H1 (cell line): ENCODE measurements around the gene FHAD1. TPM values are rescaled to one million over a fixed set of nuclear protein-coding genes. Genes with fewer than 3 reads are reported as not detected.
A peak's percentile ranks its signal among the peaks of the same experiment; 100 is the strongest.

Experiments used
- CTCF ChIA-PET: fragments of 300-600 bp; sonication (Branson Sonifier 250); formaldehyde crosslinking; loops from one replicate; lab custom pipeline; 2021; ENCODE audit not compliant: partially characterized antibody; lab: Charles Lee
- POLR2A ChIA-PET: fragments of 300-600 bp; sonication (Branson Sonifier 250); formaldehyde crosslinking; loops from one replicate; lab custom pipeline; 2021; ENCODE audit warnings: inconsistent platforms; ENCODE audit not compliant: partially characterized antibody; lab: Charles Lee
- DNase-seq, 2 experiments: peaks; one replicate each; pipeline versions ENCODE4 v3.0.0 to v3.0.0-alpha.2; 2010 to 2022; ENCODE audit warnings: low spot score in 2 of 2, low read depth in 1 of 2, mixed read lengths in 1 of 2
- FAIRE-seq: peaks from 2 replicates; lab custom pipeline; 2011; peaks lifted over from hg19 to GRCh38; lab: Jason Lieb, UNC
- H2AFZ ChIP-seq: 2 replicates; pipeline ENCODE4 v1.8.1; 2012; ENCODE audit warnings: low read length, inconsistent platforms
- H2AK5ac ChIP-seq: 2 replicates; pipeline ENCODE4 v1.6.1; 2013; ENCODE audit warnings: low read depth, low read length
- H2BK120ac ChIP-seq: replicated peaks from 2 replicates; pipeline ENCODE3; 2013; ENCODE audit warnings: low read depth, low read length, inconsistent platforms
- H2BK12ac ChIP-seq: 2 replicates; pipeline ENCODE4 v1.6.1; 2013; ENCODE audit warnings: low read depth, low read length
- H2BK15ac ChIP-seq: 2 replicates; pipeline ENCODE4 v1.6.1; 2013; ENCODE audit warnings: low read length
- H2BK20ac ChIP-seq: 2 replicates; pipeline ENCODE4 v1.6.1; 2013; ENCODE audit warnings: low read length
- H2BK5ac ChIP-seq: 2 replicates; pipeline ENCODE4 v1.6.1; 2013; ENCODE audit warnings: low read depth, low read length
- H3K14ac ChIP-seq: 2 replicates; pipeline ENCODE4 v1.6.1; 2013; ENCODE audit warnings: inconsistent platforms; ENCODE audit not compliant: insufficient read length
- H3K18ac ChIP-seq: 2 replicates; pipeline ENCODE4 v1.6.1; 2013; ENCODE audit warnings: low read length; ENCODE audit errors: extremely low read depth
- H3K23ac ChIP-seq: 2 replicates; pipeline ENCODE4 v1.6.1; 2013; ENCODE audit warnings: inconsistent platforms; ENCODE audit not compliant: insufficient read length
- H3K23me2 ChIP-seq: 2 replicates; pipeline ENCODE4 v1.6.1; 2013; ENCODE audit warnings: low read depth, low read length
- H3K27ac ChIP-seq: 2 replicates; pipeline ENCODE4 v1.6.1; 2011; ENCODE audit warnings: low read depth, low read length, inconsistent platforms
- H3K27me3 ChIP-seq, 4 experiments: replicated peaks in 1 of 4; 1 replicate in 1 of 4; 2 replicates in 3 of 4; pipeline versions ENCODE4 v1.6.1 to v1.8.1; 2011 to 2013; ENCODE audit warnings: low read length in 3 of 4, mild to moderate bottlenecking in 3 of 4, inconsistent platforms in 2 of 4, mixed read lengths in 2 of 4, moderate library complexity in 1 of 4; ENCODE audit not compliant: control insufficient read depth in 3 of 4, insufficient read depth in 3 of 4; ENCODE audit errors: extremely low read depth in 1 of 4
- H3K36me3 ChIP-seq, 4 experiments: 2 replicates each; pipeline versions ENCODE4 v1.6.1 to v1.8.1; 2011 to 2013; ENCODE audit warnings: mild to moderate bottlenecking in 4 of 4, low read length in 3 of 4, moderate library complexity in 2 of 4, control low read depth in 1 of 4, inconsistent platforms in 1 of 4; ENCODE audit not compliant: insufficient read depth in 4 of 4, control insufficient read depth in 2 of 4
- H3K4ac ChIP-seq: replicated peaks from 2 replicates; pipeline ENCODE3; 2013; ENCODE audit warnings: low read length, low read depth, mixed read lengths, inconsistent platforms; ENCODE audit not compliant: insufficient read length
- H3K4me1 ChIP-seq, 4 experiments: replicated peaks in 1 of 4; 1 replicate in 1 of 4; 2 replicates in 3 of 4; pipeline versions ENCODE4 v1.6.1 to v1.8.1; 2011 to 2013; ENCODE audit warnings: low read length in 3 of 4, inconsistent platforms in 2 of 4, mixed read lengths in 1 of 4; ENCODE audit not compliant: insufficient read depth in 4 of 4, control insufficient read depth in 3 of 4
- H3K4me2 ChIP-seq, 2 experiments: 2 replicates each; pipeline versions ENCODE4 v1.6.1 to v1.8.1; 2011 to 2013; ENCODE audit warnings: low read depth in 2 of 2, low read length in 2 of 2, control low read depth in 1 of 2, inconsistent platforms in 1 of 2, mild to moderate bottlenecking in 1 of 2; ENCODE audit not compliant: insufficient read depth in 1 of 2
- H3K4me3 ChIP-seq, 4 experiments: fragments of 200-600, 300-600 bp in 1 of 4; sonication (generic), shearing (Covaris generic), sonication (Bioruptor Twin) in 1 of 4; 2 replicates each; pipeline versions ENCODE4 v1.5.1 to v1.8.1; 2011 to 2016; ENCODE audit warnings: low read length in 4 of 4, low read depth in 3 of 4, control low read depth in 2 of 4, inconsistent platforms in 2 of 4, mild to moderate bottlenecking in 2 of 4, mixed read lengths in 1 of 4, moderate library complexity in 1 of 4; ENCODE audit not compliant: insufficient read depth in 2 of 4; ENCODE audit errors: extremely low read depth in 1 of 4
- H3K56ac ChIP-seq: replicated peaks from 2 replicates; pipeline ENCODE3; 2013; ENCODE audit warnings: low read depth, mild to moderate bottlenecking, mixed read lengths, low read length, inconsistent platforms; ENCODE audit not compliant: insufficient read length
- H3K79me1 ChIP-seq: 2 replicates; pipeline ENCODE4 v1.6.1; 2013; ENCODE audit warnings: low read depth, low read length, control low read depth
- H3K79me2 ChIP-seq, 2 experiments: 2 replicates each; pipeline versions ENCODE4 v1.6.1 to v1.8.1; 2012 to 2013; ENCODE audit warnings: low read length in 2 of 2, mild to moderate bottlenecking in 2 of 2, inconsistent platforms in 1 of 2; ENCODE audit not compliant: insufficient read depth in 2 of 2, control insufficient read depth in 1 of 2
- H3K9ac ChIP-seq, 4 experiments: replicated peaks in 1 of 4; 1 replicate in 1 of 4; 2 replicates in 3 of 4; pipeline versions ENCODE4 v1.6.1 to v1.8.1; 2011 to 2013; ENCODE audit warnings: low read depth in 3 of 4, low read length in 3 of 4, control low read depth in 2 of 4, mild to moderate bottlenecking in 2 of 4, moderate library complexity in 2 of 4, inconsistent platforms in 1 of 4; ENCODE audit errors: extremely low read depth in 1 of 4
- H3K9me3 ChIP-seq, 2 experiments: 2 replicates each; pipeline versions ENCODE4 v1.6.1 to v1.8.1; 2012 to 2013; ENCODE audit warnings: mild to moderate bottlenecking in 2 of 2, moderate library complexity in 2 of 2, control low read depth in 1 of 2, inconsistent platforms in 1 of 2, low read depth in 1 of 2, low read length in 1 of 2, mixed read lengths in 1 of 2; ENCODE audit not compliant: insufficient read depth in 2 of 2
- H4K20me1 ChIP-seq, 2 experiments: replicated peaks in 1 of 2; 2 replicates each; pipeline versions ENCODE3 to v1.8.1; 2011 to 2013; ENCODE audit warnings: inconsistent platforms in 2 of 2, low read length in 2 of 2, mild to moderate bottlenecking in 1 of 2; ENCODE audit not compliant: insufficient read depth in 2 of 2, control insufficient read depth in 1 of 2
- H4K5ac ChIP-seq: 2 replicates; pipeline ENCODE4 v1.6.1; 2013; ENCODE audit warnings: low read length, low read depth, mixed read lengths, inconsistent platforms; ENCODE audit not compliant: insufficient read length
- H4K8ac ChIP-seq: 2 replicates; pipeline ENCODE4 v1.8.0; 2013; ENCODE audit warnings: mild to moderate bottlenecking, moderate library complexity, low read length, inconsistent platforms; ENCODE audit not compliant: insufficient read depth; ENCODE audit errors: extremely low read depth
- H4K91ac ChIP-seq: replicated peaks from 2 replicates; pipeline ENCODE3; 2013; ENCODE audit warnings: low read length, mixed read lengths, inconsistent platforms; ENCODE audit not compliant: insufficient read length
- BCL11A ChIP-seq, 2 experiments: IDR thresholded peaks; one replicate each; pipeline ENCODE4 v1.6.1; 2011; ENCODE audit warnings: low read depth in 2 of 2, low read length in 2 of 2, mild to moderate bottlenecking in 2 of 2
- KDM1A ChIP-seq: fragments of 200-600, 300-600 bp; sonication (generic); IDR thresholded peaks from 2 replicates; pipeline ENCODE4 v1.7.1; 2016; ENCODE audit warnings: mild to moderate bottlenecking, low read length, borderline replicate concordance
- KDM5A ChIP-seq: fragments of 200-600 bp; IDR thresholded peaks from 2 replicates; pipeline ENCODE4 v1.7.1; 2012; ENCODE audit warnings: mild to moderate bottlenecking, low read length, inconsistent platforms, mixed read lengths
- POU5F1 ChIP-seq: IDR thresholded peaks from 2 replicates; pipeline ENCODE4 v1.6.1; 2011; ENCODE audit warnings: low read depth, mild to moderate bottlenecking, low read length, moderate library complexity
- SAP30 ChIP-seq: fragments of 300-600 bp; sonication (generic); IDR thresholded peaks from 2 replicates; pipeline ENCODE4 v1.7.1; 2012; ENCODE audit warnings: low read length, moderate library complexity, mild to moderate bottlenecking, inconsistent platforms; ENCODE audit not compliant: insufficient read depth, insufficient replicate concordance
- SIN3A ChIP-seq, 2 experiments: IDR thresholded peaks in 1 of 2; conservative IDR thresholded peaks in 1 of 2; 2 replicates each; pipeline ENCODE4 v1.6.1; 2011 to 2012; ENCODE audit warnings: low read length in 2 of 2, improper control_type of control experiment in 1 of 2, low read depth in 1 of 2, mild to moderate bottlenecking in 1 of 2
- SIRT6 ChIP-seq: IDR thresholded peaks from one replicate; pipeline ENCODE4 v1.7.1; 2012; ENCODE audit warnings: low read length, inconsistent platforms
- SIX5 ChIP-seq: IDR thresholded peaks from 2 replicates; pipeline ENCODE4 v1.6.1; 2011; ENCODE audit warnings: mild to moderate bottlenecking, low read depth, low read length
- WGBS, 2 experiments: shearing (Covaris generic) in 1 of 2; methylation state at CpG; one replicate each; pipeline versions ENCODE4 v1.1.6 to v1.1.7; 2013 to 2015; ENCODE audit warnings: low lambda C conversion rate in 2 of 2, mixed read lengths in 2 of 2, inconsistent platforms in 1 of 2, low coverage in 1 of 2, missing lambda C conversion rate in 1 of 2; ENCODE audit not compliant: insufficient replicate concordance in 2 of 2, insufficient coverage in 1 of 2, insufficient read length in 1 of 2; ENCODE audit errors: extremely low coverage in 1 of 2, missing lambda C conversion rate in 1 of 2; 5-methylcytosine and 5-hydroxymethylcytosine counted together
- polyA plus RNA-seq, 7 experiments: library from polyadenylated mRNA; depleted of rRNA in 3 of 7; stranded (reverse) in 5 of 7; unstranded in 2 of 7; fragments of >200 nt in 5 of 7; fragments of 200-250 nt in 2 of 7; gene quantifications; 1 replicate in 5 of 7; 2 replicates in 1 of 7; 4 replicates in 1 of 7; pipeline versions ENCODE4 v1.2.1 to v1.2.3, GENCODE V29; 2011 to 2013; ENCODE audit warnings: missing spikeins in 2 of 7, mixed read lengths in 2 of 7
- total RNA-seq: library from RNA; stranded (reverse); fragmentation: NEBNext Ultra II Directional; extraction: Animal tissue kit (Norgen Biotek cat#: 25700); gene quantifications from 2 replicates; pipeline ENCODE4 v1.2.1, GENCODE V29; 2021
- TF ChIP-seq, protein P1 (sequence below): IDR thresholded peaks from 2 replicates; pipeline ENCODE4 v1.6.1; 2012; ENCODE audit warnings: inconsistent platforms

FHAD1 gene
- total and polyA plus RNA-seq, 2 of the 8 experiments (the other 6 are each of a cell fraction or from before 2014, with no cell fraction given): 0.39 to 0.69 TPM

DNA sequence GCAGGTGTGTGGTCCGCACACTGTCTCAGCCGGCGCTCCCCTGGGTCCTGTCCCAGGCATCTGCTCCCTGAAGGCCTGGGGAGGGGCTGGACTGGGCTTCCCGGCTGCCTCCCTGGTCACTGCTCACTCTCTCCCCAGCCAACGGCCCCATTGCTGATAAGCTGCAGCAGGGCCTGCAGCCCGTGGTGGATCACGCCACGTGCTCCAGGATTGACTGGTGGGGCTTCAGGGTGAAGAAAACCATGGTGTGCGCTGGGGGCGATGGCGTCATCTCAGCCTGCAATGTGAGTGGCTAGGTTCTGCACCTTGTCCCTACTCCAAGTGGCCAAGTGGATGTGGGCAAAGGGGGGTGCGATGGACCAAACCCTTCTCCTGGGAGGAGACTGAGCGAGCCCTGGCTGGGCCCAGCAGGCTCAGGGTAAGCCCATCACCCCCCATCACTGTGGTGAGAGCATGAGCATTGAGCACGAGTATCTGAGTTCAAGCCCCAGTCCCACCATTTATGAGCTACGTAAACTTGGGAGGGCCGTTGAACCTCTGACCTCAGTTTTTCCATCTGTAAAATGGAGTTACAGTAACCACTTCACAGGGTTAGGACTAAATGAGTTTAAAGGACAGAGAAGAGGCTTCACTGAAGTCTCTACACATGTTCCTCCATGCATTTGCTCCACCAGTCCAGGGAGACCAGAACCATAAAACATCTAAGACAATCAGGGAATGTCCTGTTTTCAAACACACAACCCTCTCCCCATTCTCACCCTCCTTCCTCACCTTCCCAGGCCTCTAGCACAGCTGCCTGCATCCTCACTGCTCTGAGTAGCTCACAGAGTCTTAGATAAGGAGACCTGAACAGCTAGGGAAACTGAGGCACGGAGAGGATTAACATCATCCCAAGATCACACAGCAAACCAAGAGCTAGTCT, 197.7 kb downstream of the FHAD1 start:
- no peaks in the 10 kb centered on the region for H3K9me3 ChIP-seq
- DNase-seq: no peak
- peak overlapping the region; percentile 38 for H3K4ac ChIP-seq
- H4K8ac ChIP-seq: no peak overlapping the region
- H2BK15ac ChIP-seq: no peak overlapping the region
- no peaks in the 10 kb centered on the region for H3K79me2 ChIP-seq
- ChIA-PET POLR2A (no interaction called here), CTCF (interaction anchor here (0.7 to 2.2 kb wide), 5 partner anchors 10 to 121 kb away, joined by 3 to 6 read pairs (median 4); no protein-coding TSS in a partner anchor)
- no peak overlapping the region for H3K14ac ChIP-seq
- no peak overlapping the region for H3K18ac ChIP-seq
- no peak overlapping the region for H3K27ac ChIP-seq
- no peak overlapping the region for H4K5ac ChIP-seq
- no peaks in the 10 kb centered on the region for H3K27me3 ChIP-seq
- H2AK5ac ChIP-seq: no peak overlapping the region
- no peaks in the 10 kb centered on the region for H3K4me1 ChIP-seq
- H2BK120ac ChIP-seq: no peak overlapping the region
- H2BK20ac ChIP-seq: no peak overlapping the region
- TF ChIP-seq SIRT6 (no peak), KDM1A (no peak), SAP30 (no peak), SIN3A (conservative IDR thresholded peaks at IDR 0.05 in 1 of 2, IDR thresholded peaks at IDR 0.05 in 1 of 2; ENCODE audit: low read depth in 1 of 2, low read length in 2 of 2) (no peak), SIX5 (no peak), POU5F1 (no peak), KDM5A (no peak), BCL11A (IDR thresholded peaks at IDR 0.05; ENCODE audit: low read depth in 2 of 2, low read length in 2 of 2) (no peak)
- TF ChIP-seq, protein P1, sequence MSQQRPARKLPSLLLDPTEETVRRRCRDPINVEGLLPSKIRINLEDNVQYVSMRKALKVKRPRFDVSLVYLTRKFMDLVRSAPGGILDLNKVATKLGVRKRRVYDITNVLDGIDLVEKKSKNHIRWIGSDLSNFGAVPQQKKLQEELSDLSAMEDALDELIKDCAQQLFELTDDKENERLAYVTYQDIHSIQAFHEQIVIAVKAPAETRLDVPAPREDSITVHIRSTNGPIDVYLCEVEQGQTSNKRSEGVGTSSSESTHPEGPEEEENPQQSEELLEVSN: no peak
- FAIRE-seq: no peak
- H3K23ac ChIP-seq: no peak overlapping the region
- no peaks in the 10 kb centered on the region; the same call in 1 of the 2 replicates for H3K23me2 ChIP-seq
- whole genome bisulfite sequencing, 2 experiments: 83% methylated on average over 17 of the region's 17 CpGs; no CpG with 5 or more reads in 1 of the 2 experiments
- H3K79me1 ChIP-seq: no peaks in the 10 kb centered on the region
- H2AFZ ChIP-seq: no peak overlapping the region
- H3K4me3 ChIP-seq: no peak overlapping the region
- no peak overlapping the region for H3K56ac ChIP-seq
- H3K4me2 ChIP-seq: no peak overlapping the region
- H3K36me3 ChIP-seq: no peaks in the 10 kb centered on the region
- H4K91ac ChIP-seq: no peak overlapping the region
- no peaks in the 10 kb centered on the region for H4K20me1 ChIP-seq
- H2BK12ac ChIP-seq: no peak overlapping the region
- no peak overlapping the region for H2BK5ac ChIP-seq
- no peak overlapping the region for H3K9ac ChIP-seq
